Gastrocnemius medialis (tissue), 4 donors: ENCODE results near the gene AP2B1.

Experiments used
- CTCF ChIP-seq, 5 experiments: fragments of 450-650 bp in 3 of 5; fragments of 200-600 bp in 2 of 5; sonication (generic) in 2 of 5; IDR thresholded peaks in 4 of 5; conservative IDR thresholded peaks in 1 of 5; 1 replicate in 4 of 5; 2 replicates in 1 of 5; pipeline ENCODE4 v1.5.1; 2016 to 2019; ENCODE audit warnings: antibody characterized with exemption in 5 of 5, mild to moderate bottlenecking in 3 of 5, moderate library complexity in 3 of 5
- POLR2A ChIP-seq, 2 donors: fragments of 450-650 bp; IDR thresholded peaks; one replicate each; pipeline ENCODE4 v1.6.1; 2017; ENCODE audit warnings: antibody characterized with exemption in 2 of 2, mild to moderate bottlenecking in 2 of 2, moderate library complexity in 2 of 2

GRCh38 chr17:35679007-35679682 is 92.0 kb downstream of the AP2B1 start:
- TF ChIP-seq CTCF (IDR thresholded peaks at IDR 0.05 in 4 of 5, conservative IDR thresholded peaks at IDR 0.05 in 1 of 5) (no peak), POLR2A (IDR thresholded peaks at IDR 0.05) (no peak)
